Peyer's patch (tissue), 4 donors: ENCODE results near the gene B4GALNT1.
"Not testable (repeated sequence)": the region's sequence is repeated elsewhere in the genome, so short reads cannot be mapped to it uniquely, and the experiment has no call there.

Experiments used
- CTCF ChIP-seq, 6 experiments: fragments of 450-650 bp in 4 of 6; fragments of 200-600 bp in 2 of 6; sonication (generic) in 1 of 6; IDR thresholded peaks; one replicate each; pipeline ENCODE4 v1.5.1; 2017 to 2019; ENCODE audit warnings: antibody characterized with exemption in 6 of 6, mild to moderate bottlenecking in 3 of 6, moderate library complexity in 1 of 6
- POLR2A ChIP-seq, 2 donors: fragments of 450-650 bp; IDR thresholded peaks; one replicate each; pipeline ENCODE4 v1.5.1; 2017; ENCODE audit warnings: antibody characterized with exemption in 2 of 2, mild to moderate bottlenecking in 2 of 2, moderate library complexity in 2 of 2

GRCh38 chr12:57588951-57589610, 43.9 kb downstream of the B4GALNT1 start:
- TF ChIP-seq POLR2A, CTCF (IDR thresholded peaks at IDR 0.05): not testable (repeated sequence)
